Neural progenitor cell (in vitro differentiated cells): Measurements from ENCODE around the gene UBE2D3.

Experiments used
- EZH2phosphoT487 ChIP-seq: fragments of 200-600 bp; sonication (generic); IDR thresholded peaks from 2 replicates; pipeline ENCODE4 v1.6.1; 2017; ENCODE audit warnings: antibody characterized with exemption
- TF ChIP-seq, protein P1 (sequence below): fragments of 200-600 bp; sonication (generic); IDR thresholded peaks from 2 replicates; pipeline ENCODE4 v1.5.1; 2017; ENCODE audit warnings: antibody characterized with exemption, mild to moderate bottlenecking

GRCh38 chr4:102761906-102762305, 65.4 kb downstream of the UBE2D3 start:
- TF ChIP-seq EZH2phosphoT487, result no peak
- TF ChIP-seq, protein P1, sequence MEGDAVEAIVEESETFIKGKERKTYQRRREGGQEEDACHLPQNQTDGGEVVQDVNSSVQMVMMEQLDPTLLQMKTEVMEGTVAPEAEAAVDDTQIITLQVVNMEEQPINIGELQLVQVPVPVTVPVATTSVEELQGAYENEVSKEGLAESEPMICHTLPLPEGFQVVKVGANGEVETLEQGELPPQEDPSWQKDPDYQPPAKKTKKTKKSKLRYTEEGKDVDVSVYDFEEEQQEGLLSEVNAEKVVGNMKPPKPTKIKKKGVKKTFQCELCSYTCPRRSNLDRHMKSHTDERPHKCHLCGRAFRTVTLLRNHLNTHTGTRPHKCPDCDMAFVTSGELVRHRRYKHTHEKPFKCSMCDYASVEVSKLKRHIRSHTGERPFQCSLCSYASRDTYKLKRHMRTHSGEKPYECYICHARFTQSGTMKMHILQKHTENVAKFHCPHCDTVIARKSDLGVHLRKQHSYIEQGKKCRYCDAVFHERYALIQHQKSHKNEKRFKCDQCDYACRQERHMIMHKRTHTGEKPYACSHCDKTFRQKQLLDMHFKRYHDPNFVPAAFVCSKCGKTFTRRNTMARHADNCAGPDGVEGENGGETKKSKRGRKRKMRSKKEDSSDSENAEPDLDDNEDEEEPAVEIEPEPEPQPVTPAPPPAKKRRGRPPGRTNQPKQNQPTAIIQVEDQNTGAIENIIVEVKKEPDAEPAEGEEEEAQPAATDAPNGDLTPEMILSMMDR, result no peak
